Prostate gland (tissue), 2 donors: Measurements from ENCODE around the gene ASH1L.

Experiments
- CTCF ChIP-seq, 4 experiments: fragments of 200-600 bp in 2 of 4; fragments of 450-650 bp in 2 of 4; sonication (generic) in 2 of 4; IDR thresholded peaks; 1 replicate in 3 of 4; 2 replicates in 1 of 4; pipeline ENCODE4 v1.5.1; 2016 to 2019; ENCODE audit warnings: antibody characterized with exemption in 4 of 4, mild to moderate bottlenecking in 2 of 4, moderate library complexity in 2 of 4
- POLR2A ChIP-seq: fragments of 450-650 bp; IDR thresholded peaks from one replicate; pipeline ENCODE4 v1.6.1; 2016; ENCODE audit warnings: antibody characterized with exemption, mild to moderate bottlenecking

GRCh38 chr1:155321639-155322503, 240.7 kb downstream of the ASH1L start:
- no peak for TF ChIP-seq CTCF (IDR thresholded peaks at IDR 0.05)
- no peak for TF ChIP-seq POLR2A
